Spleen (tissue), 11 donors: ENCODE measurements around the gene SLC49A4. TPM values are rescaled to one million over a fixed set of nuclear protein-coding genes. Genes with fewer than 3 reads are reported as not detected.

Experiments
- DNase-seq: peaks from one replicate; pipeline ENCODE4 v3.0.0-alpha.2; 2020
- H3K27ac ChIP-seq, 8 donors: fragments of 200-600 bp; sonication (generic) in 7 of 8; 1 replicate in 4 of 8; 2 replicates in 4 of 8; pipeline versions ENCODE4 v1.5.0 to v1.8.0; 2016 to 2021; ENCODE audit warnings: inconsistent platforms in 4 of 8, mild to moderate bottlenecking in 4 of 8, moderate library complexity in 1 of 8
- H3K27me3 ChIP-seq, 7 donors: fragments of 200-600 bp; sonication (generic) in 6 of 7; replicated peaks in 1 of 7; 1 replicate in 4 of 7; 2 replicates in 3 of 7; pipeline versions ENCODE4 v1.5.0 to v1.8.0; 2016 to 2021; ENCODE audit warnings: inconsistent platforms in 3 of 7, mild to moderate bottlenecking in 1 of 7
- H3K36me3 ChIP-seq, 6 donors: fragments of 200-600 bp; sonication (generic) in 5 of 6; 1 replicate in 4 of 6; 2 replicates in 2 of 6; pipeline versions ENCODE4 v1.5.0 to v1.8.0; 2016 to 2021; ENCODE audit warnings: inconsistent platforms in 2 of 6
- H3K4me1 ChIP-seq, 6 donors: fragments of 200-600 bp; sonication (generic) in 5 of 6; 1 replicate in 3 of 6; 2 replicates in 3 of 6; pipeline versions ENCODE4 v1.5.0 to v1.8.0; 2016 to 2021; ENCODE audit warnings: inconsistent platforms in 3 of 6
- H3K4me3 ChIP-seq, 8 donors: fragments of 200-600 bp; sonication (generic) in 7 of 8; 1 replicate in 4 of 8; 2 replicates in 4 of 8; pipeline versions ENCODE4 v1.5.0 to v1.8.0; 2016 to 2021; ENCODE audit warnings: inconsistent platforms in 4 of 8, mild to moderate bottlenecking in 4 of 8, moderate library complexity in 2 of 8
- H3K9me3 ChIP-seq, 8 donors: fragments of 200-600 bp; sonication (generic) in 7 of 8; 1 replicate in 4 of 8; 2 replicates in 4 of 8; pipeline versions ENCODE4 v1.5.0 to v1.8.0; 2016 to 2021; ENCODE audit warnings: inconsistent platforms in 4 of 8
- POLR2A ChIP-seq, 3 donors: fragments of 450-650 bp; IDR thresholded peaks; one replicate each; pipeline ENCODE4 v1.5.1; 2017; ENCODE audit warnings: antibody characterized with exemption in 3 of 3, mild to moderate bottlenecking in 1 of 3
- POLR2AphosphoS5 ChIP-seq, 3 donors: sonication (generic); formaldehyde crosslinking; IDR thresholded peaks; one replicate each; pipeline ENCODE4 v1.5.1; 2017; ENCODE audit warnings: antibody characterized with exemption in 3 of 3
- WGBS, 5 donors: extraction: QIAGEN DNeasy Blood & Tissue Kit in 3 of 5; methylation state at CpG; one replicate each; pipeline versions ENCODE4 v1.1.5 to v1.1.7; 2013 to 2018; 5-methylcytosine and 5-hydroxymethylcytosine counted together
- intact Hi-C: fragments of 100-400 bp; cut with DNase I; formaldehyde crosslinking; loops from one replicate; pipeline ENCODE4 v1.15.0; 2023; ENCODE audit warnings: low total_unique reads
- polyA plus RNA-seq, 3 donors: library from polyadenylated mRNA; stranded (reverse); fragments of 200-250 nt; gene quantifications; one replicate each; pipeline ENCODE4 v1.2.1, GENCODE V29; 2013
- total RNA-seq, 7 donors: library from RNA; depleted of rRNA in 3 of 7; stranded (reverse); fragments of >200 nt in 3 of 7; fragmentation: NEBNext Ultra II Directional in 4 of 7; extraction: Animal tissue kit (Norgen Biotek cat#: 25700) in 4 of 7; gene quantifications; one replicate each; pipeline versions ENCODE4 v1.1.0 to v1.2.1, GENCODE V29; 2016 to 2021
- TF ChIP-seq, protein P1 (sequence below), 11 experiments: fragments of 200-600 bp in 7 of 11; fragments of 450-650 bp in 4 of 11; sonication (generic) in 4 of 11; IDR thresholded peaks in 8 of 11; conservative IDR thresholded peaks in 3 of 11; 1 replicate in 7 of 11; 2 replicates in 4 of 11; pipeline versions ENCODE4 v1.4.0 to v1.8.0; 2016 to 2021; ENCODE audit warnings: antibody characterized with exemption in 11 of 11, inconsistent platforms in 4 of 11, mild to moderate bottlenecking in 1 of 11
- donor health status: healthy with polysubstance abuse.
- donor health status: DM: no; HTN: no; CAD: no; lungs with moderate emphysema.
- donor health status: DM: no; HTN: no; CAD: no.
- donor health status: Bipolar disorder and iron deficiency.
- donor health status: healthy.
- donor health status: DM: no; HTN: no; CAD: no.
- donor health status: DM: yes; HTN: yes; CAD: no.

The SLC49A4 gene
- total and polyA plus RNA-seq, 10 donors: 1.3 to 31.8 (median 14.5) TPM

DNA sequence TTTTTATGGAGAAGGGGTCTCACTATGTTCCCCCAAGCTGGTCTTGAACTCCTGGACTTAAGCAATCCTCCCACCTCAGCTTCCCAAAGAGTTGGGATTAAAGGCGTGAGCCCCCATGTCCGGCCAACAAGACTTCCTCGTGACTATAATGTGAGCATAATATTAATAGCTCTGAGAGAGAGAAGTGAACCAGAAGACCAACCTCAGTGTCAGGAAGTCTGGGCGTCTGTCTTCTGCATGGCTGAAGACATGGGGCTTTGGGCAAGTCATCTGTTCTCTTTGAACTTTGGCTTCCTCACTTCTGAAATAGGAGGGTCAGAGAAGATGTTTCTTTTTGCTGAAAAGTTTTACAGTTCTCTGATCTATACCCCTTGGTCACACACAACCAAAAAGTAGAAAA lies 92.1 kb downstream of the SLC49A4 start:
- Histone ChIP-seq H3K27me3 (no peaks in the 10 kb centered on the region), H3K9me3 (no peaks in the 10 kb centered on the region), H3K4me1 (peaks cover 0 to 27% (median 4%) of the 10 kb centered on the region in 6 donors), H3K4me3 (no peak overlapping the region), H3K36me3 (peaks cover 0 to 21% (median 0%) of the 10 kb centered on the region in 6 donors), H3K27ac (no peak overlapping the region)
- intact Hi-C loops: no loop called here
- 62 to 65% (median 65%) methylated on average over 4 of the region's 4 CpGs for WGBS, 5 donors
- TF ChIP-seq POLR2AphosphoS5 (IDR thresholded peaks at IDR 0.05) (no peak), POLR2A (IDR thresholded peaks at IDR 0.05) (no peak)
- TF ChIP-seq, protein P1, sequence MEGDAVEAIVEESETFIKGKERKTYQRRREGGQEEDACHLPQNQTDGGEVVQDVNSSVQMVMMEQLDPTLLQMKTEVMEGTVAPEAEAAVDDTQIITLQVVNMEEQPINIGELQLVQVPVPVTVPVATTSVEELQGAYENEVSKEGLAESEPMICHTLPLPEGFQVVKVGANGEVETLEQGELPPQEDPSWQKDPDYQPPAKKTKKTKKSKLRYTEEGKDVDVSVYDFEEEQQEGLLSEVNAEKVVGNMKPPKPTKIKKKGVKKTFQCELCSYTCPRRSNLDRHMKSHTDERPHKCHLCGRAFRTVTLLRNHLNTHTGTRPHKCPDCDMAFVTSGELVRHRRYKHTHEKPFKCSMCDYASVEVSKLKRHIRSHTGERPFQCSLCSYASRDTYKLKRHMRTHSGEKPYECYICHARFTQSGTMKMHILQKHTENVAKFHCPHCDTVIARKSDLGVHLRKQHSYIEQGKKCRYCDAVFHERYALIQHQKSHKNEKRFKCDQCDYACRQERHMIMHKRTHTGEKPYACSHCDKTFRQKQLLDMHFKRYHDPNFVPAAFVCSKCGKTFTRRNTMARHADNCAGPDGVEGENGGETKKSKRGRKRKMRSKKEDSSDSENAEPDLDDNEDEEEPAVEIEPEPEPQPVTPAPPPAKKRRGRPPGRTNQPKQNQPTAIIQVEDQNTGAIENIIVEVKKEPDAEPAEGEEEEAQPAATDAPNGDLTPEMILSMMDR (IDR thresholded peaks at IDR 0.05 in 8 of 11, conservative IDR thresholded peaks at IDR 0.05 in 3 of 11): no peak
- DNase-seq: no peak

DNA sequence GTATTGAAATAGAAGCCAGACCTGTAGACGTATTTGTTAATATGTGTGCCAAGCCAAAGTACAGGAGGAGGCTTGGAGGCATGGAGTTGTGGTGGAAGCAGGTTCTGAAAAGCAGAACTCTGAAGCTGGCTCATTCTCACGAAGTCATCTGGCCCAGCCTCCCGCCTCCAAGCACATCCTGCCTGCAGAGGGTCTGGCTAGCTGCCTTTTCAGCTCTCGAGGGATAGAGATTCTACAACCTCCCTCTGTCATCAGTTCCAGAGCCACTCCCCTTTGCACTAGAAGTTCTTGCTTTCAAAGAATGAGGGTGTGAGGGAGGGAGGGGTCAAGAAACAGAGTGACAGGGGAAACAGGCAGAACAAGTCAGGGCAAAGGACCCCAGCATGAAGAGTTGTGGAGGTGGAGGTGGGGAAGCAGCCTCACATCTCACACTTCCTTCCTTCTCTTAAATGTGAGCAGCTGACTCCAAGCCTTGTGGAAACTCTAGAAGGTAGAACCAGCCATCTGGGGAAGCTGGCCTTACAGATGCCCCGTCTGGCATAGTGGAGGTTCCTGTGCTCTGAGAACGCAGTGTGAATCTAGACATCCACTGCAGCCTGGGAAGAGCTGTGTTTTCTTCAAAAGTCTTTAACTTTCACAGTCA lies 95.3 kb downstream of the SLC49A4 start:
- no peaks in the 10 kb centered on the region for H3K27me3 ChIP-seq
- TF ChIP-seq, protein P1 (IDR thresholded peaks at IDR 0.05 in 8 of 11, conservative IDR thresholded peaks at IDR 0.05 in 3 of 11): no peak
- peak in 1 of 3 donors; percentile 11 for TF ChIP-seq POLR2AphosphoS5 (IDR thresholded peaks at IDR 0.05)
- intact Hi-C loops: no loop called here
- no peak for DNase-seq
- H3K9me3 ChIP-seq: no peaks in the 10 kb centered on the region
- peaks cover 0 to 32% (median 4%) of the 10 kb centered on the region in 6 donors for H3K4me1 ChIP-seq
- WGBS, 5 donors: 22 to 25% (median 23%) methylated on average over 6 of the region's 6 CpGs
- H3K27ac ChIP-seq: no peak overlapping the region
- no peak overlapping the region for H3K4me3 ChIP-seq
- peaks cover 0 to 11% (median 0%) of the 10 kb centered on the region in 6 donors for H3K36me3 ChIP-seq

DNA sequence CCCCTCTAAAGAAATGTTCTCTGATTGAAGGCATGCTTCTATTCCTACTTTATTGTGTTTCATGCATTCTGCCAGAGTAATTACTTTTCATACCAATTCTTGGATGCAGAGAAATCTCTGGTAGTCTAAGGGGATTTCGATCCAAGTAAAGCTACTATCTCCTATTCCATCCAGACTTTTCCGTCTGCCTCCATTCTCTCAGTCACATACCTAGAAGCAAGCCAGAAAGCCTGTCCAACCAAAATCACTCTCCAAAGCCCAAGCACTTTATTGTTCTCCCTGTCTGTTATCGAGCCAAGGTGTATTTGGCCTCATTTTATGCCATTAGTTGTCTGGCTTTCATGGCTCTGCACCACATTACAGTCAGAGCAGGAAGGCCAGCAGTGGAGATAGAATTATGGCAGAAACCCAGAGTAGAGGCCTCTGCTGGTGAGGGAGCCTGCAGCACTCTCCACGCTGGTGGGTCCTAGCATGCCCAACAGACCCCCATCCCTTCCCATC lies 95.9 kb downstream of the SLC49A4 start:
- no peak overlapping the region for H3K27ac ChIP-seq
- H3K27me3 ChIP-seq: no peaks in the 10 kb centered on the region
- H3K36me3 ChIP-seq: peaks cover 0 to 6% (median 0%) of the 10 kb centered on the region in 6 donors
- WGBS, 5 donors: 88 to 99% (median 93%) methylated on average over 4 of the region's 4 CpGs
- peaks cover 0 to 32% (median 4%) of the 10 kb centered on the region in 6 donors for H3K4me1 ChIP-seq
- DNase-seq: no peak
- TF ChIP-seq POLR2AphosphoS5 (IDR thresholded peaks at IDR 0.05) (no peak), POLR2A (IDR thresholded peaks at IDR 0.05) (no peak)
- TF ChIP-seq, protein P1 (IDR thresholded peaks at IDR 0.05 in 8 of 11, conservative IDR thresholded peaks at IDR 0.05 in 3 of 11): no peak
- intact Hi-C loops: no loop called here
- H3K4me3 ChIP-seq: no peak overlapping the region
- no peaks in the 10 kb centered on the region for H3K9me3 ChIP-seq

DNA sequence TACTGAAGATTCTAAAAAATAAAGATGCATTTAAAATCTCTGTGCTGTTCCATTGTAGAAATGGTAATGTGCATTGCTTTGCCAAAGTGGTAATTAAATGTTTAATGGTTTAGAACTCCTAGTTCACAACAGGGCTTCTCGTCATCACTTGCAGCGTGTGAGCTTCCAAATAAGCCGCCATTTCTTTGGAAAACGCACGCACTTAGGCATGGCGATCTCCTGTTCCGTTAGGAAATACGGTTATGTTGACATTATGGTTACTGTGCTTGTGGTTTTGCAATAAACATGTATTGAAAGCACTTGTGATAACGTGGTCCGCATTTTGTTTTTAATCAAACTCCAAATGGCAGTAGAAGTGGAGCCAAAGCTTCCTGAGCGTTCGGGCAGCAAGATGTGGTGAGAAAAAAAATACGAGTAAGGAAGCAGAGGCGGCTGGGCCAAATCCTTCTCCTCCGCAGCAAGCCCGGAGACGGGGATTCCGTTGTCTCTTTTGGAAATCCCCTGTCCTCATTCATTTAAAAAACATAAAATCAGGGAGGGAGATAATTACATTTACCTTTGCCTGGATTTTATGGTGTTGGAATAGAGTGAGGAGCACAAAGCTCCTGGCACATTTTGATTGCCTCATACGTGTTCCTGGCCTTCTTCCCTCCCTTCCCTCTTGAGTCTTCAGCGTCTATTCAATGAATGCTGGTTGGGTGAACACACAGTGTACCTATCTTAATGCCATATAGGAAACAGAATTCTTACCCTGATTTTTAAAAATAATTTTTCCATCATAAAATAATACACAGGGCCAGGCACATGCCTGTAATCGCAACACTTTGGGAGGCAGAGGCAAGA lies 97.5 kb downstream of the SLC49A4 start:
- TF ChIP-seq POLR2A (IDR thresholded peaks at IDR 0.05) (no peak), POLR2AphosphoS5 (IDR thresholded peaks at IDR 0.05) (no peak)
- TF ChIP-seq, protein P1 (IDR thresholded peaks at IDR 0.05 in 8 of 11, conservative IDR thresholded peaks at IDR 0.05 in 3 of 11): no peak
- Histone ChIP-seq H3K27ac (no peak overlapping the region), H3K4me3 (no peak overlapping the region), H3K36me3 (no peaks in the 10 kb centered on the region), H3K9me3 (no peaks in the 10 kb centered on the region), H3K4me1 (peaks cover 0 to 21% (median 4%) of the 10 kb centered on the region in 6 donors), H3K27me3 (no peaks in the 10 kb centered on the region)
- intact Hi-C loops: no loop called here
- WGBS, 5 donors: 88 to 94% (median 92%) methylated on average over 21 of the region's 21 CpGs
- DNase-seq: no peak
